HepG2 (cell line): Measurements from ENCODE around the gene HNRNPF.

ENCODE experiments used
- ELF4 ChIP-seq: sonication (generic); formaldehyde crosslinking; IDR thresholded peaks from 2 replicates; pipeline ENCODE4 v1.5.0; 2020; ENCODE audit warnings: missing genetic modification reagents, mild to moderate bottlenecking, moderate library complexity, borderline replicate concordance
- EP300 ChIP-seq, 3 experiments: sonication (generic) in 1 of 3; formaldehyde crosslinking in 1 of 3; IDR thresholded peaks; 2 replicates each; pipeline versions ENCODE4 v1.5.1 to v1.6.1; 2011 to 2020; ENCODE audit warnings: low read depth in 2 of 3, low read length in 2 of 3, borderline replicate concordance in 1 of 3, improper control_type of control experiment in 1 of 3, mild to moderate bottlenecking in 1 of 3, missing genetic modification reagents in 1 of 3, moderate library complexity in 1 of 3
- HNF4A ChIP-seq: sonication (generic); formaldehyde crosslinking; IDR thresholded peaks from 2 replicates; pipeline ENCODE4 v1.4.0; 2020; ENCODE audit warnings: missing genetic modification reagents
- ZFP36L2 ChIP-seq: sonication (generic); formaldehyde crosslinking; IDR thresholded peaks from 2 replicates; pipeline ENCODE4 v1.4.0; 2020; ENCODE audit warnings: missing genetic modification reagents
- ZNF235 ChIP-seq: sonication (generic); formaldehyde crosslinking; IDR thresholded peaks from 2 replicates; pipeline ENCODE4 v1.8.1; 2023; ENCODE audit warnings: mild to moderate bottlenecking, missing genetic modification reagents, borderline replicate concordance
- ZNF609 ChIP-seq: sonication (generic); formaldehyde crosslinking; IDR thresholded peaks from 2 replicates; pipeline ENCODE4 v1.4.0; 2020; ENCODE audit warnings: mild to moderate bottlenecking, missing genetic modification reagents, borderline replicate concordance

- TF ChIP-seq ZNF235 (no peak), HNF4A (CRISPR knock-in tag) (no peak), ZFP36L2 (no peak), EP300 (IDR thresholded peaks at IDR 0.05; ENCODE audit: low read depth in 2 of 2, low read length in 2 of 2) (no peak), EP300 (CRISPR knock-in tag; IDR thresholded peaks at IDR 0.05; ENCODE audit: borderline replicate concordance) (no peak), ELF4 (CRISPR knock-in tag) (no peak), ZNF609 (no peak)
Observed at GRCh38 chr10:43351301-43351700, 57.7 kb downstream of the HNRNPF start.
